Urothelium cell line (cell line): Measurements from ENCODE around the gene GJD2.

Experiments
- DNase-seq: peaks from one replicate; pipeline ENCODE4 v3.0.0; 2011; ENCODE audit warnings: low spot score, mixed read lengths
- FAIRE-seq: peaks from 2 replicates; lab custom pipeline; 2011; peaks lifted over from hg19 to GRCh38; lab: Jason Lieb, UNC

GJD2 gene

DNA sequence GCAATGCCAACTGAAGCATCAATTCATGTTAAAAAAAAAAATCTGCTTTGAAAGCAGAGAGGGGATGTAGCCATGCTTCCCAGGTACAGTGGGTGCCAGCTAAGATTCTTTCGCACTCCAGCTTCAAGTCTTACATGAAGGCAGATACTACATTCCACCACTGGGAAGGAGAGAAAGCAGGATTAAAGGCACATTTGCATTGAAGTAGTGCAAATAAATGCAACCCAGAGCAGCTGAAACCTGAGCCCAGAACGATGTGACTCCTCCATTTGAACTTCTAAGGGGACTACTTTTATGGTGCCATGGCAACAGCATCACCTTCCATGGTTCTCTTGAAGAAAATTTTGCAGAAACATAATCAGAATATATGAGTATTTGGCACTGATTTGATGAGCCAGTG, 19.1 kb upstream of the GJD2 start:
- DNase-seq (no peak), FAIRE-seq (no peak)

DNA sequence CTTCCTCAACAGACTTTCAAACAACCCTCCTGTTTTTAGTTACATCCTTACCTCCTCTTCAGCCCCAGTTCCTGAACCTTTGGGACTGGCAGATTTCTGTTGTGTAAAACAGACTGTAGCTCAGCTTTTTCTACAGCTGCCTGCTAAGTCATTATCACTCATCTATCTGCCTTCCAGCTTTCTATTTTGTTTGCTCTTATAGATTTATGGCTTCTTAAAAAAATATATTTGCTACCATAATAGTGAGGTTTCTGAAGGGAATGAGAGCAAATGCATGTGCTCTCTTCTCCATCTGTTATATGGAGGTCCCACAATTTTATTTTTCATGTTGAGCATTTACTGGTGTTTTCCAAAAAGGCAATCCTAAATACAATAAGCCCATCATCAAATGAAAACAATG, 18.2 kb upstream of the GJD2 start:
- no peak for FAIRE-seq

DNA sequence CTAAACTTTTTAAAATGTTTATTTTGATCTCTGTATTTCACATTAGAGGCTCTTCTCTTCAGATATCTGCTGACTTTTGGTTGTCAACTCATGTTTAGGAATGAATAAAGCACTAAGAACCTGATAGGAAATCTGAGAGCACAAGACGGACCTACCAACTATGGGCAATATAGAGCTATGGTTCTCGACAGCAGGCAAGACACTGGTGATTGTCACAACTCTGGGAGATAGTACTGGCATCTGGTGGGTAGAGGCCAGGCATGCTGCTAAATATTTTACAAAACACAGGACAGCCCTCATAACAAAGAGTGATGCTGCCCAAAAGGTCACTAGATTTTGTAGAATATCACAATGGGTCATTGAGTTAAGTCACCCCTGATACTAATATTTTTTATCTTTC, 17.5 kb upstream of the GJD2 start:
- DNase-seq = no peak
- FAIRE-seq = no peak

More for the DNA sequence above, 18.2 kb upstream of the GJD2 start:
- no peak for DNase-seq

DNA sequence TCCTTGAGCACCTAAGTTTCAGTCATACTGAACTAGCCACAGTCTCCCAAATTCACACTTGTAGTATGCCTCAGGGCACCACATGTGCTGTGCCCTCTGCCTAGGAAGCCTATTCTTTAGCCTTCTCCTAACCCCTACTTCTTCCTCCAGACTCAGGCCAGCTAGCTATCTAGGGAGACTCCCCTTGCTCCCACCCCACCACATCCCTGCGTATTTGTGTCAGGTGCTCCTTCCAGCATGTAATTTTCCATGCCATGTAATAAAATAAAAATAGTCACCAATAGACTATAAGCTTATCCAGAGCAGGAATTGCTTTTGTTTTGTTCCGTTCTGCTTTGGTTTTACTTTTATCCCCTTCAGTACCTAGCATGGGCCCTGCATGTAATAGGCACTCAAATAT, 14.9 kb upstream of the GJD2 start:
- DNase-seq = no peak
- FAIRE-seq = no peak

DNA sequence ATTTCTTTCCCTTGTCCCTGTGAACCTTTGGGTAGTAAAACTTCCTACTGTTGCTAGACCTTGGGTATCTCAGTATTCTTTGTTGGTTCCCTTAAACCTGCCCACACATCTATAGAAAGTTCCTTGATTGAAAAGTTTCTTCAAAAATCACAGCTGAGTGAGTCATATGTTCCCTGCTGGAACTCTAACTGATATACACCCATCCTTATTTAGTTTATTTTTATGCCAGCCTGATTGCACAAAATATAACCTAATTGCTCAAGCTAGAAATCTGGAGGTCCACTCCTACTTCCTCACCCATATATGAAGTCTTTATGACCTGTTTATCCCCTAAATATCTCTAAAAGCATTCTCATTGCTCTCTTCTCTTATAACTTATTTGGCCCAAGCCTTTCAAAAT, 13.7 kb upstream of the GJD2 start:
- FAIRE-seq (no peak), DNase-seq (no peak)

DNA sequence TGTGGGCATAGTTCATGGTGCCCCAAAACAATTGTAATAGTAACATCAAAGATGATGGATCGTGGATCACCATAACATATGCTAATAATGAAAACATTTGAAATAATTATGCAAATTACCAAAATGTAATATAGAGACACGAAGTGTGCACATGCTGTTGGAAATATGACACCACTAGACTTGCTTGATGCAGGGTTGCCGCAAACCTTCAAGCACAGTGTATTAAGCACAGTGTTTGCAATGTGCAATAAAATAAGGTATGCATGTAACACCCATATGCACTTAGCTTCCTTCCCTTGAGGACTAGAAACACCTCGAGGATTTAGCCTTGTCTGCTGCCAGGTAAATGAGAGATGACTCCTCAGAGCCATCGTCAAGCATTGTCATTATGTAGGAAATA, 10.9 kb upstream of the GJD2 start:
- no peak for FAIRE-seq

DNA sequence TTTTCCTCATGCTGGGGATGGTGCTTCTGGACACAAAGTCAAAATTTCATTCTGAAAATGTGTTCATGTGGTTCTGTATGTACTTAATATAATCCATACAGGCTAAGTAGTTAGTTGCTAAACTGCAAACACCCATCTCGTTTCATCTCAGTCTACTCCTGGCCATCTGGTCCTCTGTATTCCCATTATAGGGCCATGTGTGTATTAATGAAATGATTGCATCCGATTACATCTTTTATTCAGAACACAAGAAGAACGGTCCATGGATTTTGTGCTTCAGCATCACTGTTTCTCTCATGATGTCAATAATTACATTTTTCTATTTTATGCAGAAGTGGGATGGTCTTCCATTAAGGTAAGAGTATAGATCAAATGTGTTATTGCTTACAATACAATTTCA, 6.1 kb upstream of the GJD2 start:
- FAIRE-seq = no peak
- no peak for DNase-seq

More for the DNA sequence above, 10.9 kb upstream of the GJD2 start:
- DNase-seq = no peak

DNA sequence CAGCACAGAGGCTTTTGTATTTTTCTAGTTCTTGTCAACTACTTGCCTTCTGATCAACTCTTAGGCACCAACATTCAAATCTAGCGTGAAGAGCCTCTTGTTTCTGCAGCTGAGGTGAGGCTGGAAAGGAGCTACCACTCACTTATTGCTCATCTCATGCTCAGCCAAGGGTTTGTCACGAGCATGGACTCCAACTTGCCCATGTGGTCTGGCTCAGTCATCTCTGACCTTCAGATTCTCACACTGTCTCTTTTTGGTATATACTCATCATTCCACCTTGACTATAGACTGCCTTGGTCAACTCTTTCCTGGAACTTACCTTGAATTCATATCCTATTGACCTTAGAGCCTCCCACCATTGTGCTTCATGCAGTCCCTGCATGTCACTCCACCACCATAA, 5.2 kb upstream of the GJD2 start:
- DNase-seq = no peak
- FAIRE-seq = no peak

DNA sequence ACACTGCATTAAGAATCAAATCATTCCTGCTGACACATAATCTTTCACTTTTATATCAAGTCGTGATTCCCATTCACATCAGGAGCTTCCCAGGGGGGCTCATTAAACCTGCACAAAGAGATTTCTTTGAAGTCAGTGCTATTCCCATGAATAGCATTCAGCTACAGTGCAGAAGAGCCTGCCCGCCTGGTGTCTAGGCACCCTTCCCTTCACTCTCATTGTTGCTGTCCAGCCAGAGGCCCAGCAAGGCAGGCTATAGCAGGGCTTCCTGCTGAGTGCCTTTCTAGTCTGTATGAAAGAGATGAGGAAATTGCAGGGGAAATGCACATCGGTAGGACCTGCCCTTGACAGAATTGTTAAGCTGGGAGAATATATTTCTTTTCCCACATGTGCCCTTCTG, 4.5 kb upstream of the GJD2 start:
- DNase-seq (no peak), FAIRE-seq (no peak)

DNA sequence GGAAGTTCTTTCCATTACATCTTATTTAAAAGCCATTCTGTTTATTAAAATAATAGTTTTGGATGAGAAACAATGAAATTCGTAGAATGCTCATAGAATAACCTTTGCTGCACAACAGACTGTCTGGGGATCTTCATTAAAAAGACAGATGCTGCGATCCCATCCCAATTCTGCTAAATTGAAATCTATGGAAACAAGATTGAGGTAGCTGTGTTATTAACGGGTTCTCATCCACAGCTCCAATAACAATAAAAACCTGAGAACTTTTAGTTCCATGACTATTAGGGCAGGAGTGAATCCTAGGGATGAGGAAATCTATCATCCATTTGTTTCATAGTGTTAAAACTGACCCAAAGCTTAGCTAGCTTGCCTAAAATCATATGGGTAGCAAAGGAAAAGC, 2.5 kb upstream of the GJD2 start:
- FAIRE-seq = no peak
- no peak for DNase-seq

DNA sequence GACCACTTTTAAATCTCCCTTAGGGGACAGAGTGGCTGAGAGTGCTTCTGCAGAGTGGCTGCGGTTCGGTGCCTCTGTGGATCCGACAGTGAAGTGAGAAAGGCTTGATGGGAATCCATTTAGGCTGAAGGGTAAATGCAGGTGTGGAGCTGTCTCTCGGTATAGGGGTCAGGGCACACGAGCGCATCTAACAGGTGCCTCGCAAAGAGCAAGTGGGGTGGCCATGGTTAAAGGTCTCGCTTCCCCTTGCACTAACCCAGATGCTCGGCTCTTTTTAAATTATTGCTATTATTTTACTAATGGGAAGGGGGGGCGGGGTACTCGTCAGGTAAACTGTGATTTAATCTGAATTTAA, 598 bp upstream of the GJD2 start:
- FAIRE-seq (no peak), DNase-seq (no peak)

DNA sequence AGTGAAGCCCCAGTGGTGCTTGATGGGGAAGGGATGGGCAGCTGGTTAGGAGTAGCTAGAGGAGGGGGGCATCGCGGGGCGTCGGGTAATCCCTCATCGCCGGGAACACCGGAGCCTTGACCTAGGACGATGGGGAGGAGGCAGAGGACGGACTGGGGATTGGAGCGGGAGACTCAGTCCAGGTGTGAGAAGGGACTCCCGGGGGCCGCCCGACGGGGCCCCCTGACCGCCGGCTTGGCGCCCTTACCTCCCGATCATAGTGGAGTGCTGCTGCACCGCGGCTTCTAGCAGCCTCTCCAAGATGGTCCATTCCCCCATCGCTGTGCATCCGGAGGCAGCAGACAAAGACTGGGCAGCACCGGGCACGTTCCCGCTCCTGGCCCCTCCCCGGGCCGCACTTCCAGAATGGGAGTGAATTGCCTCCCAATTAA, 612 bp downstream of the GJD2 start:
- FAIRE-seq (no peak), DNase-seq (no peak)

DNA sequence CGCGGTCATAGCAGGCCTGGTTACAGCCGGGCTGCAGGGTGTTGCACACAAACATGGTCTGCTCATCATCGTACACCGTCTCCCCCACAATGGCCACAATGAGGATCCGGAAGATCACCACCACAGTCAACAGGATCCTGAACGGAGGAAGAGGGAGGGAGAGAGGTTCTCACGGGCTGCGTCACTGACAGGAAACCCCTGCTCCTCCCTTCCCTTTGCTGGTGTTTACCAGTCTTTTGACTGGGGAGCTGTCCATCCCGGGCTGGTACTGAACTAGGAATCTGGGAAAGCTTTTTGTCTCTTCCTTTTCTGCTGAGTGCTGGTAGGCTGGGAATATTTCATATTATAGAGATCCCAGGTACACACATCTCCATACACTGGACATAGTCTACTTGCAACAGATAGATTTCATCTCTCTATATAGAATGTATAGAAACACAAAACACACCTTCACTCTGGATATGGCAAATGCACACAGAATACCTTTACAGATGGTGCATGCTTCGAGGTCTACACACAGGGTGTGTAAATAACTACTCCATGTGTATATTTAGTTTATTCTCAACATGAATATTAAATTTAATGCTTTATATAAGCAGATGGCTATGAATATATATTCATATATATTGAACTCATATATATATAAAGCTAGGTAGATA, 1.4 kb downstream of the GJD2 start:
- DNase-seq = peak; percentile 54
- FAIRE-seq = no peak

DNA sequence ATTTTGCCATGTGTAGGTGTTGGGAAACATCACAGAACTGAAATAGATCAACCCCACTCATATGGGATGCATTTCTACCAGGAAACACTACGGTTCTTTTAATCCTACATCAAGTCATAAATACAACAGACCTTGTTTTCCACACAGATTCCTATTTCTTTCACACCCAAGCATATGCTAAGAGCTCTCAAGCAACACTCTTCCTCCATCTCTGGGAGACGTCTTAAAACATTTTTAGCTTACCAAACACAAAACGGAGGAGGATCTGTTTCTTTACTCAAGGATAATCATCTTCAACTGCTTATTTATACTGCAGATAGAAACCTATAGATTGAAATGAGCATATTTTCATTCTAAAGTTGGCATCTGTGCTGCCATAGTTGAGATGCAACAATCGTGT, 5.1 kb downstream of the GJD2 start:
- FAIRE-seq (no peak), DNase-seq (no peak)

DNA sequence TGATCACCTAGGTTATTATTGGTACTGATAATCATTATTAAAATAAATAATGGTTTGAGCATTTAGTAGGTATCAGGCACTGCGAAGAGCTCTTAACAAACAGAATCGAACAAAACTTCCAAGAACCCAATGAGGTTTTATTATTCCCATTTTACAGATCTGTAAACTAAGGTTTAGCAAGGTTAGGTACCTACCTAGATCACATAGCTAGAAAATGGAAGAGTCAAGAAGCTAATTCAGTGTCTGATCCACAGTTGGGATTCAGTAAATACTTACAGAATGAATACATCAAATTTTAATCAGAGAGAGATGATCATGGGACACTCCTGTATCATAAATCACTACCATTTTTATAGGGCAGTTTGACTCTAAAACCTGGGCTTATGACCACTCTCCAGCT, 15.5 kb downstream of the GJD2 start:
- FAIRE-seq = no peak
- no peak for DNase-seq

DNA sequence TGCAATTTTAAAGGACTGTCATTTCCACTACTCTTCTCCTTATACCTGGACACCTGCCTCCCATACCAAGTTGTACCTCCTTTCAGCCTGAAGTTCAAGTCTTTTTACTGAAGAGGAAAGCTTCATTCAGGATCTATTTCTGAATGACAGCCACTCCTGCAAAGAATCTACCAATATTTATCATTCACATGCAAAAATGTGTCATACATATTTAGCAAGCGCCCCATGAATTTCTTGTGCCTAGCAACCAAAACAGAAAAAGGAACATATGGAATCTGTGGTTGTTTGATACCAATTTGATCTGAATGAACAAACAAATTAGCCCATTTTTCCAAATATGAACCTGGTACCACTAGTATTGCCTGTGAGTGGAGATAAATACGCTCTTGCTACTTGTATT, 16.8 kb downstream of the GJD2 start:
- FAIRE-seq (no peak), DNase-seq (no peak)

DNA sequence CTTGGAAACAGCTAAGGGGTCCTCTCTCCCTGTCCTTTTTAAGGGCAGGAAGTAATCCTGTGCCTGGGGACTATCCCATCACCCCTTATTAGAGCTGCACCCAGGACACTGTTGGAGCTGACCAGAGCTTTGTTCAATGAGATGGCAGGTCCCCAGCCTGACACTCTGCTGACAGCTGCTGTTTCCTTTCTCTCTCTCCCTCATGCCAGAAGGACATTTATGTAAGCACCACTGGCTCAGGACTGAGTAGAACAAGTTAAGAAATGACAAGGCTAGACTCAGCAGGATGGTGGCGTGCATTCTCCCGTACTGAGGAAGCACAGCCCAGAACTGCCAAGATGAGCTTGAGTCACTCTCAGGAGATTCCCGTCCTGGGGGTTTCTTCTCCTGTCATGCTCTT, 17.3 kb downstream of the GJD2 start:
- DNase-seq = no peak
- FAIRE-seq = no peak

DNA sequence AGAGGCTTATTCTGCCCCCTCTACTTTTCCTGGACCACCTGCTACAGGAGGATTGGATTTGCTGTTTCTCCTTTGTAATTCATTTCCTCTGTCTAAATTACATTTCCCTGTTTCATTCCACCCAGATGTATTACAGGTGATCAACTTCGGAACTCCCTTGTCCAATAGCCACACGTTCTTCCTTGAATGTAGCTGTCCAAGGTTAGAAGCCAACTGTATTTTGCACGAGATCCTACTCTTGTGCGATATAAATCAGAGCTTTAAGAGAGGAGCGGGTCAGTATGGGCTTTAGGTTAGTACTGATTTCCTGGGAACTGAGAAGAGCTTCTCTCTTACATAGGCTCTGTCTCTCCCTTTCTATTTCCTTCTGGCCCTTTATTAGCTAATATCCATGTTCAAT, 20.5 kb downstream of the GJD2 start:
- FAIRE-seq (no peak), DNase-seq (no peak)

DNA sequence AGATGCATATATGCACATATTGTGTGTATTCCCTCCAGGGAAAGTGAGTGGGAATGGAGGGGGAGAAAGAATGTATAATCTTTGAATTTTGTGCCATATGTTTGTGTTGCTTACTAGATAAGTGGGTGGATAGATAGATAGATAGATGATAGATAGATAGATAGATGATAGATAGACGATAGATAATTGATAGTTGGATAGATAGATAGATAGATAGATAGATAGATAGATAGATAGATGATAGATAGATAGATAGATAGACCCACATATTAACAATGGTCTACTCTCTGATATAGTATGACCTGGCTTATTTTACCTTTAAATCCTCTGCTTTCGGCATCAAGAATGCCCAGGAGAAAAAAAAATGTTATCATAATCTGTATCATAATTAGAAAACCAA, 21.2 kb downstream of the GJD2 start:
- FAIRE-seq (no peak), DNase-seq (no peak)

DNA sequence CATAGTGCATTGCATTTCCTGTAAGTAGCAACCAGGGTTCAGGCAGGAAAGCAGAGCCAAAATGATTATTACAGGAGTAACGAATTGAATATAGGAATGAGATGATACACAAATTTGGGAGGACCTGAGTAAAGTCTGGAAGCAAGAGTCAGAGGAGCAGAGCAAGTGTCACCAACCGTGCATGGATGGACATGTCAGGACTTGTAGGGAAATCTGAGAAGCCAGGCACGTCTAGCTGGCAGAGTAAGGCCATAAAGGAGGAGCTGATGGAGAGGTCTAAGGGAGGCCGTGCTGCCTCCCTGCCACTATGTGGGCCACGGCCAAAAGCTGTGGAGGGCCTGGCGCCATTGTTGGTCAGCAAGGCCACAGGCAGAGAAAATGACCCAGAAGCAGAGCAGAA, 22.4 kb downstream of the GJD2 start:
- no peak for DNase-seq
- FAIRE-seq = no peak

DNA sequence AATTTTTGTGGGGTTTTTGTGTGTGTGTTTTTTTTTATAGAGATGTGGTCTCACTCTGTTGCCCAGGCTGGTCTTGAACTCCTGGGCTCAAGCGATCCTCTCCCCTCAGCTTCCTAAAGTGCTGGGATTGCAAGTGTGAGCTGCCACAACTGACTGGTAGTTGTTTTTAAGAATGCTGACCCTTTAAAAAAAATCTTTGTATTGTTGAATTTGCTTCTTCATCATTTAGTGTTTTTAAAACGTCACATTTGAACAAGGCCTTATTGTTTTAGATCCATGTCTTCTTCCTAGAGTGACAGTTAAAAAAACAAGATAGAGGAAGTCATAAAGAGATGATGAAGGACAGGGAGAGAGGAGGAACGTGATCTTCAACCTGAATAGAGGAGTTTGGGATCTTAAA, 24.1 kb downstream of the GJD2 start:
- DNase-seq (no peak), FAIRE-seq (no peak)

DNA sequence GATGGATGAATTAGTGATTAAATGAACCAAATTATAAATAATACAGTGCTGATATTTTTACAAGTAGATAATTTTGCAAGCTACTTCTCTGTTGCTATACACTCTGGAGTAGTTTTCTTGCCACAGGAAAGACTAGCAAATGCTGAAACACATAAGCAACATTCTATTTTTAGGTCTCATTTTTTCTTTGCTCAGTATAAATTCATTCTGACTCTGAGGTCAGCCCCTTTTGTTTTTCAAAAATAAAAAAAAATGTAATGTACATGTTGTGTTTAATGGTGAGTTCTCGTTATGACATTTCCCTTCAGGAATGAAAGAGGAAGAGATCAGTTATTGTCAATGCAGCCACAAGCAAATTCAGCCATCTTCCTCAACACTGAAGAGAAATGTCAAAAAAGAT, 24.9 kb downstream of the GJD2 start:
- DNase-seq (no peak), FAIRE-seq (no peak)

DNA sequence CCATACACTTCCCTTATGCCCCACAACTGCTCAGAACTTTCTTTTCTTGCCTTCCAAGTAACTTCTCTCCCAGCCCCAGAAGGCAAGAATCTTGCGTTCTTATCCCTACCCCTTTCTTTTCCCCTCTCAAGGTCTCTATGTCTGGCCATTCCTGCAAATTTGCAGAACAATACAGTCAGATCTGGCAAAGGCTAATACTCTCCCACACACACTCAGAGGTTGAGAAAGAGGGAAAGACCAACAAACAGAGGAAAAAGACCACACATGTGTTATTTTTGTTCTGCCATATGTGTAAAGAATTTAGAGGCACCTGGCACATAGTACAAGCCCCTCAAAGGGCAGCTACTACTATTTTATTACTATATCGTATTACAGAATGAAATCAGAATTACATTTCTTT, 25.7 kb downstream of the GJD2 start:
- FAIRE-seq = no peak

More for the DNA sequence above, 25.7 kb downstream of the GJD2 start:
- no peak for DNase-seq
